Hepatocyte (in vitro differentiated cells): Measurements from ENCODE around the gene XYLT1. TPM values are rescaled to one million over a fixed set of nuclear protein-coding genes. Genes with fewer than 3 reads are reported as not detected.

Experiments
- DNase-seq: peaks from one replicate; pipeline ENCODE4 v3.0.0-alpha.2; 2016; ENCODE audit warnings: low spot score
- H2AFZ ChIP-seq: fragments of 200-600 bp; sonication (generic); 2 replicates; pipeline ENCODE4 v1.6.0; 2016; ENCODE audit warnings: antibody characterized with exemption, mild to moderate bottlenecking
- H3K27ac ChIP-seq: fragments of 200-600 bp; sonication (generic); 2 replicates; pipeline ENCODE4 v1.5.1; 2016; ENCODE audit warnings: mild to moderate bottlenecking
- H3K27me3 ChIP-seq: fragments of 200-600 bp; sonication (generic); 2 replicates; pipeline ENCODE4 v1.6.1; 2016
- H3K36me3 ChIP-seq: fragments of 200-600 bp; sonication (generic); replicated peaks from 2 replicates; pipeline ENCODE4 v1.5.1; 2016; ENCODE audit warnings: low read depth; ENCODE audit not compliant: insufficient read depth
- H3K4me1 ChIP-seq: fragments of 200-600 bp; sonication (generic); 2 replicates; pipeline ENCODE4 v1.5.1; 2016; ENCODE audit warnings: mild to moderate bottlenecking, moderate library complexity; ENCODE audit not compliant: insufficient read depth
- H3K4me2 ChIP-seq: fragments of 200-600 bp; sonication (generic); 2 replicates; pipeline ENCODE4 v1.6.0; 2016
- H3K4me3 ChIP-seq: fragments of 200-600 bp; sonication (generic); 2 replicates; pipeline ENCODE4 v1.5.1; 2016; ENCODE audit warnings: mild to moderate bottlenecking
- H3K79me2 ChIP-seq: fragments of 200-600 bp; sonication (generic); 2 replicates; pipeline ENCODE4 v1.6.0; 2017; ENCODE audit warnings: mild to moderate bottlenecking
- H3K9me2 ChIP-seq: fragments of 200-600 bp; sonication (generic); replicated peaks from 2 replicates; pipeline ENCODE4 v1.6.0; 2017; ENCODE audit warnings: mild to moderate bottlenecking; ENCODE audit not compliant: insufficient read depth
- H3K9me3 ChIP-seq: fragments of 200-600 bp; sonication (generic); 2 replicates; pipeline ENCODE4 v1.5.1; 2016; ENCODE audit warnings: low read depth, mild to moderate bottlenecking
- H4K20me1 ChIP-seq: fragments of 200-600 bp; sonication (generic); 2 replicates; pipeline ENCODE4 v1.6.0; 2016; ENCODE audit warnings: mild to moderate bottlenecking; ENCODE audit not compliant: insufficient read depth, poor library complexity, severe bottlenecking
- EZH2 ChIP-seq: fragments of 200-600 bp; sonication (generic); IDR thresholded peaks from 2 replicates; pipeline ENCODE4 v1.6.1; 2016; ENCODE audit warnings: antibody characterized with exemption, mild to moderate bottlenecking, borderline replicate concordance
- EZH2phosphoT487 ChIP-seq: fragments of 200-600 bp; sonication (generic); IDR thresholded peaks from one replicate; pipeline ENCODE4 v1.6.1; 2018; ENCODE audit warnings: antibody characterized with exemption, mild to moderate bottlenecking, low read depth, moderate library complexity; ENCODE audit not compliant: unreplicated experiment, severe bottlenecking
- WGBS: methylation state at CpG from one replicate; pipeline ENCODE4 v1.1.6; 2016; ENCODE audit warnings: low lambda C conversion rate; ENCODE audit errors: missing lambda C conversion rate; 5-methylcytosine and 5-hydroxymethylcytosine counted together
- polyA plus RNA-seq: library from polyadenylated mRNA; unstranded; fragments of >200 nt; fragmentation: Nextera tagmentation; extraction: Ambion mirVana; gene quantifications from 2 replicates; pipeline ENCODE4 v1.2.1, GENCODE V29; 2016
- total RNA-seq: library from RNA; depleted of rRNA; stranded (reverse); fragments of >200 nt; gene quantifications from 2 replicates; pipeline ENCODE4 v1.2.3, GENCODE V29; 2014
- TF ChIP-seq, protein P1 (sequence below): fragments of 200-600 bp; sonication (generic); IDR thresholded peaks from 2 replicates; pipeline ENCODE4 v1.5.1; 2016; ENCODE audit warnings: antibody characterized with exemption, mild to moderate bottlenecking; ENCODE audit not compliant: poor library complexity

XYLT1 gene
- total and polyA plus RNA-seq, 2 experiments from 2014 or later = 6.9 to 13.7 TPM

DNA sequence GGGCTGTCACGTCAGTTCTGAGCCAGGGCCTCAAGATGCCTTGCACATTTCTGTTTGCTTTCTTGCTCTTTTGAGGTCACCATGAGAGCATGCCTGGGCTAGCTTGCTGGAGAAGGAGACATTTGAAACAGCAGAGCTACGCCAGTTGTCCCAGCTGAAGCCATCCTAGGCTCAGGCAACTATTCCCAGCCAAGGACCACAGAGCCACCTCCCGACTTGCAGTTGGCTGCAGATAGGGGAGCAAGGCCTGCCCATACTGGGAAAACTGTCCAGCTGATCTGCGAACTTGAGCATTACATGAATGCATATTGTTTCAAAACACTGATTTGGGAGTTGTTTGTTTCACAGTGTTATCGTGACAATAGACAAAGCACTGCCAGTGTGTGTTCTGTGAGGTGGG, 340.8 kb downstream of the XYLT1 start:
- H3K36me3 ChIP-seq = no peaks in the 10 kb centered on the region
- H3K4me3 ChIP-seq = no peak overlapping the region
- no peaks in the 10 kb centered on the region for H3K9me3 ChIP-seq
- no peaks in the 10 kb centered on the region for H3K27me3 ChIP-seq
- TF ChIP-seq EZH2phosphoT487 (no peak), EZH2 (no peak)
- TF ChIP-seq, protein P1, sequence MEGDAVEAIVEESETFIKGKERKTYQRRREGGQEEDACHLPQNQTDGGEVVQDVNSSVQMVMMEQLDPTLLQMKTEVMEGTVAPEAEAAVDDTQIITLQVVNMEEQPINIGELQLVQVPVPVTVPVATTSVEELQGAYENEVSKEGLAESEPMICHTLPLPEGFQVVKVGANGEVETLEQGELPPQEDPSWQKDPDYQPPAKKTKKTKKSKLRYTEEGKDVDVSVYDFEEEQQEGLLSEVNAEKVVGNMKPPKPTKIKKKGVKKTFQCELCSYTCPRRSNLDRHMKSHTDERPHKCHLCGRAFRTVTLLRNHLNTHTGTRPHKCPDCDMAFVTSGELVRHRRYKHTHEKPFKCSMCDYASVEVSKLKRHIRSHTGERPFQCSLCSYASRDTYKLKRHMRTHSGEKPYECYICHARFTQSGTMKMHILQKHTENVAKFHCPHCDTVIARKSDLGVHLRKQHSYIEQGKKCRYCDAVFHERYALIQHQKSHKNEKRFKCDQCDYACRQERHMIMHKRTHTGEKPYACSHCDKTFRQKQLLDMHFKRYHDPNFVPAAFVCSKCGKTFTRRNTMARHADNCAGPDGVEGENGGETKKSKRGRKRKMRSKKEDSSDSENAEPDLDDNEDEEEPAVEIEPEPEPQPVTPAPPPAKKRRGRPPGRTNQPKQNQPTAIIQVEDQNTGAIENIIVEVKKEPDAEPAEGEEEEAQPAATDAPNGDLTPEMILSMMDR = no peak
- H3K27ac ChIP-seq = no peak overlapping the region
- H4K20me1 ChIP-seq = no peaks in the 10 kb centered on the region
- H3K79me2 ChIP-seq = no peaks in the 10 kb centered on the region
- H3K4me2 ChIP-seq = no peak overlapping the region
- H2AFZ ChIP-seq = no peak overlapping the region
- no peaks in the 10 kb centered on the region for H3K9me2 ChIP-seq
- DNase-seq = no peak
- H3K4me1 ChIP-seq = no peaks in the 10 kb centered on the region
- WGBS = 91% methylated on average over 5 of the region's 5 CpGs

DNA sequence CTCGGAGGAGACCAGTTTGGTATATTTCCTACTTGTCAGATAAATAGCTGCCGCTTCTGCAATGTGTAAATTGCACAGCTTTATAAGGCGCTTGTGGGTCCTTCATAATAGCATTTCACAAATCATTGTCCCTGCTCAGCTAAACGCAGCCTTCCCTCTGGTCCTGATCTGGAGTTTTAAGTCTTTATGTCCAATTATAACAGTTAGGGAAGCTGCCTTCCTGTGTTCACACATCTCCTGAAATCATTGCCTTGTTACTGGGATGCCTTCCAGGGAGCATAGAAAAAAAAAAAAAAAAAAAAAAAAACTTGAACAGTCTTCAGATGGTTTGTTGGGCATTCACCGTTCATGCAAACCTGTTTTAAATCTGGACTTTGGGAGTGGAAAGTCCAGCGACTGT, 342.0 kb downstream of the XYLT1 start:
- no peak overlapping the region for H2AFZ ChIP-seq
- H3K4me2 ChIP-seq = no peak overlapping the region
- no peak overlapping the region for H3K27ac ChIP-seq
- no peaks in the 10 kb centered on the region for H3K79me2 ChIP-seq
- 91% methylated on average over 6 of the region's 6 CpGs for WGBS
- no peaks in the 10 kb centered on the region for H3K4me1 ChIP-seq
- H3K4me3 ChIP-seq = no peak overlapping the region
- no peaks in the 10 kb centered on the region for H4K20me1 ChIP-seq
- no peaks in the 10 kb centered on the region for H3K9me2 ChIP-seq
- peaks cover 4% of the 10 kb centered on the region for H3K36me3 ChIP-seq
- TF ChIP-seq EZH2phosphoT487 = no peak
- no peaks in the 10 kb centered on the region for H3K9me3 ChIP-seq
- no peak for DNase-seq
- no peaks in the 10 kb centered on the region for H3K27me3 ChIP-seq

GRCh38 chr16:17126156-17126555, 344.6 kb downstream of the XYLT1 start:
- Histone ChIP-seq H2AFZ (no peak overlapping the region), H3K4me3 (no peak overlapping the region), H3K79me2 (no peaks in the 10 kb centered on the region), H3K9me3 (no peaks in the 10 kb centered on the region), H3K9me2 (no peaks in the 10 kb centered on the region), H4K20me1 (no peaks in the 10 kb centered on the region), H3K27ac (no peak overlapping the region), H3K4me1 (no peaks in the 10 kb centered on the region), H3K36me3 (peaks cover 4% of the 10 kb centered on the region), H3K4me2 (no peak overlapping the region), H3K27me3 (no peaks in the 10 kb centered on the region)
- no peak for DNase-seq
- 61% methylated on average over 3 of the region's 3 CpGs for WGBS
- TF ChIP-seq EZH2phosphoT487 (no peak), EZH2 (no peak)
- TF ChIP-seq, protein P1 = no peak

DNA sequence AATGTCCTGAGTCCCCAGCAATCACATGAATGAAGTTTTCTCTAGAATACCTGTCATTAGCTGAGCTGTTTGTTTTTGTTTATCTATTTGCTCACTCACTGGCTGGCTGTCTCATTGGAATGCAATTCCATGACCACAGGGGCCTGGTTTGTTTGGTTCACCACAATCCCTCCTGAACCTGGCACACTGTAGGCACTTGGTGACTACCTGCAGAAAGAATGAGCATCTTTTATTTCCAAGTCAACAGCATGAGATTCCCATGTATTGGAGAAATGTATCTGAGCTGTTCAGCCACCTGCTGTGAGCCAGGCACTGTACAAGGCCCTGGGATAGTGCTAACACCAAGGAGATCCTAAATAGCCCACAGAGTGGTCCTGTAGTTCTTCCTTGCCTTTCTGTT, 345.1 kb downstream of the XYLT1 start:
- H3K4me3 ChIP-seq = no peak overlapping the region
- no peak overlapping the region for H2AFZ ChIP-seq
- no peaks in the 10 kb centered on the region for H3K27me3 ChIP-seq
- H3K4me2 ChIP-seq = no peak overlapping the region
- H3K9me3 ChIP-seq = no peaks in the 10 kb centered on the region
- H3K4me1 ChIP-seq = no peaks in the 10 kb centered on the region
- H3K27ac ChIP-seq = no peak overlapping the region
- no peak for TF ChIP-seq EZH2phosphoT487
- TF ChIP-seq, protein P1 = no peak
- no peak for TF ChIP-seq EZH2
- no peaks in the 10 kb centered on the region for H3K9me2 ChIP-seq
- no peak for DNase-seq
- H4K20me1 ChIP-seq = no peaks in the 10 kb centered on the region
- H3K79me2 ChIP-seq = no peaks in the 10 kb centered on the region
- H3K36me3 ChIP-seq = peaks cover 4% of the 10 kb centered on the region
